Suprapubic skin (tissue), 4 donors: ENCODE measurements around the gene ME3. TPM values are rescaled to one million over a fixed set of nuclear protein-coding genes. Genes with fewer than 3 reads are reported as not detected.

Source experiments
- DNase-seq, 2 donors: peaks; one replicate each; pipeline ENCODE4 v3.0.0-alpha.2; 2019; ENCODE audit warnings: low spot score in 2 of 2
- H3K27ac ChIP-seq: fragments of 200-600 bp; sonication (generic); one replicate; pipeline ENCODE4 v1.5.1; 2019
- H3K27me3 ChIP-seq: fragments of 200-600 bp; sonication (generic); one replicate; pipeline ENCODE4 v1.5.1; 2019
- H3K36me3 ChIP-seq: fragments of 200-600 bp; sonication (generic); one replicate; pipeline ENCODE4 v1.5.1; 2019
- H3K4me1 ChIP-seq: fragments of 200-600 bp; sonication (generic); one replicate; pipeline ENCODE4 v1.5.1; 2019
- H3K4me3 ChIP-seq: fragments of 200-600 bp; sonication (generic); one replicate; pipeline ENCODE4 v1.5.1; 2019; ENCODE audit warnings: mild to moderate bottlenecking
- H3K9me3 ChIP-seq: fragments of 200-600 bp; sonication (generic); one replicate; pipeline ENCODE4 v1.5.1; 2019
- CTCF ChIP-seq, 2 donors: fragments of 200-600 bp in 1 of 2; fragments of 450-650 bp in 1 of 2; sonication (generic) in 1 of 2; IDR thresholded peaks; one replicate each; pipeline ENCODE4 v1.5.1; 2016 to 2019; ENCODE audit warnings: antibody characterized with exemption in 2 of 2, mild to moderate bottlenecking in 1 of 2, moderate library complexity in 1 of 2
- EP300 ChIP-seq: sonication (generic); formaldehyde crosslinking; IDR thresholded peaks from one replicate; pipeline ENCODE4 v1.6.1; 2017; ENCODE audit warnings: antibody characterized with exemption
- POLR2A ChIP-seq, 2 donors: fragments of 450-650 bp; IDR thresholded peaks; one replicate each; pipeline ENCODE4 v1.6.1; 2017; ENCODE audit warnings: antibody characterized with exemption in 2 of 2, mild to moderate bottlenecking in 2 of 2, moderate library complexity in 2 of 2
- POLR2AphosphoS5 ChIP-seq, 3 donors: sonication (generic); formaldehyde crosslinking; IDR thresholded peaks; one replicate each; pipeline ENCODE4 v1.6.1; 2017; ENCODE audit warnings: antibody characterized with exemption in 3 of 3
- WGBS: methylation state at CpG from one replicate; pipeline ENCODE4 v1.1.5; 2018; 5-methylcytosine and 5-hydroxymethylcytosine counted together
- total RNA-seq, 4 donors: library from RNA; depleted of rRNA; stranded (reverse); fragments of >200 nt; gene quantifications; one replicate each; pipeline ENCODE4 v1.1.0, GENCODE V29; 2016

Gene ME3
- total RNA-seq, 4 donors from 2014 or later = 3.7 to 17.0 (median 9.4) TPM

- no peak for DNase-seq
- no peak overlapping the region for H3K27ac ChIP-seq
- 92% methylated on average over 7 of the region's 8 CpGs for WGBS
- no peaks in the 10 kb centered on the region for H3K27me3 ChIP-seq
- H3K4me3 ChIP-seq = no peak overlapping the region
- TF ChIP-seq CTCF (IDR thresholded peaks at IDR 0.05) = no peak
- TF ChIP-seq POLR2AphosphoS5 (IDR thresholded peaks at IDR 0.05) = no peak
- no peak for TF ChIP-seq EP300
- TF ChIP-seq POLR2A (IDR thresholded peaks at IDR 0.05) = no peak
- peaks cover 30% of the 10 kb centered on the region for H3K4me1 ChIP-seq
- no peaks in the 10 kb centered on the region for H3K36me3 ChIP-seq
- no peaks in the 10 kb centered on the region for H3K9me3 ChIP-seq
These were observed 833 bp upstream of the ME3 start for GRCh38 chr11:86673055-86673843.

GRCh38 chr11:86671531-86672006 is 847 bp downstream of the ME3 start:
- H3K4me3 ChIP-seq = peak overlapping the region; percentile 67
- 2% methylated on average over 13 of the region's 33 CpGs for WGBS
- no peaks in the 10 kb centered on the region for H3K36me3 ChIP-seq
- H3K27me3 ChIP-seq = no peaks in the 10 kb centered on the region
- H3K9me3 ChIP-seq = no peaks in the 10 kb centered on the region
- no peak for TF ChIP-seq POLR2AphosphoS5 (IDR thresholded peaks at IDR 0.05)
- peak in 1 of 2 donors; percentile 21 for TF ChIP-seq POLR2A (IDR thresholded peaks at IDR 0.05)
- peaks cover 30% of the 10 kb centered on the region for H3K4me1 ChIP-seq
- DNase-seq = peak; percentile 86
- H3K27ac ChIP-seq = peak overlapping the region; percentile 85

- Histone ChIP-seq H3K4me1 (peaks cover 30% of the 10 kb centered on the region), H3K9me3 (no peaks in the 10 kb centered on the region), H3K27ac (no peak overlapping the region), H3K36me3 (no peaks in the 10 kb centered on the region), H3K4me3 (peak overlapping the region; percentile 67), H3K27me3 (no peaks in the 10 kb centered on the region)
- DNase-seq = no peak
- WGBS = 56% methylated on average over 3 of the region's 3 CpGs
- TF ChIP-seq POLR2A (IDR thresholded peaks at IDR 0.05) = no peak
- TF ChIP-seq POLR2AphosphoS5 (IDR thresholded peaks at IDR 0.05) = no peak
- no peak for TF ChIP-seq CTCF (IDR thresholded peaks at IDR 0.05)
- no peak for TF ChIP-seq EP300
These were observed 1.5 kb downstream of the ME3 start for GRCh38 chr11:86670911-86671310.

GRCh38 chr11:86670181-86670580 is 2.2 kb downstream of the ME3 start:
- Histone ChIP-seq H3K9me3 (no peaks in the 10 kb centered on the region), H3K4me1 (peaks cover 30% of the 10 kb centered on the region), H3K27ac (no peak overlapping the region), H3K4me3 (no peak overlapping the region), H3K36me3 (no peaks in the 10 kb centered on the region), H3K27me3 (no peaks in the 10 kb centered on the region)
- 66% methylated on average over 5 of the region's 5 CpGs for WGBS
- DNase-seq = no peak
- TF ChIP-seq POLR2AphosphoS5 (IDR thresholded peaks at IDR 0.05) = no peak
- no peak for TF ChIP-seq CTCF (IDR thresholded peaks at IDR 0.05)
- TF ChIP-seq POLR2A (IDR thresholded peaks at IDR 0.05) = no peak
- TF ChIP-seq EP300 = no peak

GRCh38 chr11:86669424-86669823 is 3.0 kb downstream of the ME3 start:
- TF ChIP-seq POLR2AphosphoS5 (IDR thresholded peaks at IDR 0.05) = no peak
- no peak for TF ChIP-seq EP300
- TF ChIP-seq CTCF (IDR thresholded peaks at IDR 0.05) = no peak
- TF ChIP-seq POLR2A (IDR thresholded peaks at IDR 0.05) = no peak

More at GRCh38 chr11:86669424-86669823, 3.0 kb downstream of the ME3 start:
- Histone ChIP-seq H3K27me3 (no peaks in the 10 kb centered on the region), H3K4me3 (no peak overlapping the region), H3K36me3 (no peaks in the 10 kb centered on the region), H3K4me1 (peaks cover 30% of the 10 kb centered on the region), H3K27ac (no peak overlapping the region), H3K9me3 (no peaks in the 10 kb centered on the region)
- 76% methylated on average over 7 of the region's 7 CpGs for WGBS
- no peak for DNase-seq
